Stimulated activated naive B cell treated with anti-CD40 and anti-IgM and Interleukin-4, amounts not matched to agents 10 μg/mL and 1 μg/mL and 100 μg/mL, for 72 hours (primary cell): Measurements from ENCODE around the gene TCF25.
"Not testable (repeated sequence)": the region's sequence is repeated elsewhere in the genome, so short reads cannot be mapped to it uniquely, and the experiment has no call there.

ENCODE experiments used
- ATAC-seq, 2 donors: fragments of 150-1000 bp; cut with Tn5 transposase; replicated peaks; 2 replicates each; pipeline ENCODE4 v1.10.0; 2021; ENCODE audit warnings: moderate library complexity in 1 of 2
- DNase-seq: peaks from one replicate; pipeline ENCODE4 v3.0.0; 2021
- H3K27ac Mint-ChIP-seq: one replicate; pipeline ENCODE4 v1.8.0; 2022; ENCODE audit warnings: mild to moderate bottlenecking, mixed read lengths
- H3K27me3 Mint-ChIP-seq, 2 donors: one replicate each; pipeline ENCODE4 v1.8.0; 2022; ENCODE audit warnings: mixed read lengths in 2 of 2
- H3K36me3 Mint-ChIP-seq, 2 donors: one replicate each; pipeline ENCODE4 v1.8.0; 2022; ENCODE audit warnings: mixed read lengths in 2 of 2, mild to moderate bottlenecking in 1 of 2
- H3K4me1 Mint-ChIP-seq, 2 donors: one replicate each; pipeline ENCODE4 v1.8.0; 2022; ENCODE audit warnings: mixed read lengths in 2 of 2, mild to moderate bottlenecking in 1 of 2
- H3K4me3 Mint-ChIP-seq, 2 donors: one replicate each; pipeline ENCODE4 v1.8.0; 2022; ENCODE audit warnings: mild to moderate bottlenecking in 2 of 2, mixed read lengths in 2 of 2, moderate library complexity in 1 of 2
- H3K9me3 Mint-ChIP-seq, 2 donors: one replicate each; pipeline ENCODE4 v1.8.0; 2022; ENCODE audit warnings: mixed read lengths in 2 of 2, mild to moderate bottlenecking in 1 of 2

TCF25 gene

DNA sequence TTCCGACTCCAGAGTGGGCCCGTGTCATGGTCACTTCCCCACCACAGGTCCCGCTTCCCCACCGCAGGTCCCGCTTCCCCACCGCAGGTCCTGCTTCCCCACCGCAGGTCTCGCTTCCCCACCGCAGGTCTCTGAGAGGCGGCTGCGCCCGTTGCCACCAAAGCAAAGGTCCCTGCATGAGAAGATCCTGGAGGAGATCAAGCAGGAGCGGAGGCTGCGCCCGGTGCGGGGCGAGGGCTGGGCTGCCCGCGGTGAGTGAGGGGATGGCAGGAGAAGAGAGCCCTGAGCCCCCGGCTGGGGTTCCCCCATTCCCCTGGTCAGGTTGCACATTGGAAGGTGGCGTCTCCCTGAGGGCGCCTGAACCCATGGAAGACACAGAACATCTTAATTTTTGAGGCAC lies 17.4 kb upstream of the TCF25 start:
- Mint-ChIP-seq H3K9me3 (no peaks in the 10 kb centered on the region), H3K4me1 (peaks cover 2 to 7% of the 10 kb centered on the region in 2 donors)

DNA sequence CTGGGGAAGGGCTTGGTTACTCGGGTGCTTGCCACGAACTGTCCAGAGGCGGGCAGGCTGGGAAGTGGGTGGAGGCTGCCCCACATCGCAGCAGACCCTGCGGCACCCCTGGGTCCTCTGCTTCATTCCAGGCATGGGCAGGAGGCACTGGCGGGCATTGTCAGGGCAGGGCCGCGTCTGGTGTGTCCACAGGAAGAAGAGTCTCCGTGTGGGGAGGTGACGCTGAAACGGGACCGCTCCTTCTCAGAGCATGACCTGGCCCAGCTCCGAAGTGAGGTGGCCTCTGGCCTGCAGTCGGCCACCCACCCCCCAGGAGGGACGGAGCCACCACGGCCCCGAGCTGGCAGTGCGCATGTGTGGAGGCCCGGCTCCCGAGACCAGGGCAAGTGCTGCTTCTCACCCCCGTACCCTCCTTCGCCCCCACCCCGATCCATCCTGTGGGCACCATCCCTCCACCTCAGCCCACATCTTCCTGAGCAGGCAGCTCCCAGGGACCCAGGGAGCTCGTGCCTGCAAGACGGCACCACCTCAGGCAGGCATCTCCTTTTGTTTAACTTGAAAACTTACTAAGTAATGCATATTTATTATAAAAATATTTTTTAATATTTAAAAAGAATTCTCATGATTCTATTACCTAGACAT lies 14.3 kb upstream of the TCF25 start:
- peaks cover 0 to 8% of the 10 kb centered on the region in 2 donors for H3K27me3 Mint-ChIP-seq
- H3K4me3 Mint-ChIP-seq, result no peak overlapping the region
- no peak for ATAC-seq
- no peak overlapping the region for H3K27ac Mint-ChIP-seq
- DNase-seq, result no peak
- peaks cover 0 to 1% of the 10 kb centered on the region in 2 donors for H3K36me3 Mint-ChIP-seq
- H3K9me3 Mint-ChIP-seq, result no peaks in the 10 kb centered on the region
- H3K4me1 Mint-ChIP-seq, result peaks cover 17 to 26% of the 10 kb centered on the region in 2 donors

More for the DNA sequence above, 17.4 kb upstream of the TCF25 start:
- H3K27me3 Mint-ChIP-seq, result peaks cover 0 to 13% of the 10 kb centered on the region in 2 donors
- peaks cover 0 to 1% of the 10 kb centered on the region in 2 donors for H3K36me3 Mint-ChIP-seq
- no peak for ATAC-seq
- no peak for DNase-seq
- no peak overlapping the region for H3K27ac Mint-ChIP-seq
- no peak overlapping the region for H3K4me3 Mint-ChIP-seq

DNA sequence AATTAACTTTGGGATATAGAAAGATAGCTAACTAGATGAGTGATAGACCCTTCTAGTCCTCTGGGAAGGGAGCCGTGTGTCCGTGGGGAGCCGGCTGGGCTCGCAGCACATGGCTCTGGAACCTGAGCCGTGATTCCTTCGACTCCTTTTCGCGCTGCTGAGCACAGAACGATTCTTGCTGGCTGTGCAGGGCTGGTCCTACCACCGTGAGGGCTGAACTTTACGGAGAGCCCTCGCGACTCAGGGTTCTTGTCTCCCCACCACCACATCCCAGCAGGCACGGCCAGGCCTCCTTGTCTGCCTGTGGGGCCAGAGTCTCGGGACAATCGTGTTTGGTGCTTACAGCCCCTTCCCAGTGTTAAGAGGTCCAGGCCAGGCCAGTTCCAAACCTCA lies 13.8 kb upstream of the TCF25 start:
- no peak for ATAC-seq
- peaks cover 20 to 31% of the 10 kb centered on the region in 2 donors for H3K4me1 Mint-ChIP-seq
- no peaks in the 10 kb centered on the region for H3K9me3 Mint-ChIP-seq
- H3K4me3 Mint-ChIP-seq, result no peak overlapping the region
- no peak for DNase-seq
- peak overlapping the region; percentile 37 for H3K27ac Mint-ChIP-seq
- H3K36me3 Mint-ChIP-seq, result peaks cover 0 to 1% of the 10 kb centered on the region in 2 donors
- H3K27me3 Mint-ChIP-seq, result peaks cover 0 to 8% of the 10 kb centered on the region in 2 donors

DNA sequence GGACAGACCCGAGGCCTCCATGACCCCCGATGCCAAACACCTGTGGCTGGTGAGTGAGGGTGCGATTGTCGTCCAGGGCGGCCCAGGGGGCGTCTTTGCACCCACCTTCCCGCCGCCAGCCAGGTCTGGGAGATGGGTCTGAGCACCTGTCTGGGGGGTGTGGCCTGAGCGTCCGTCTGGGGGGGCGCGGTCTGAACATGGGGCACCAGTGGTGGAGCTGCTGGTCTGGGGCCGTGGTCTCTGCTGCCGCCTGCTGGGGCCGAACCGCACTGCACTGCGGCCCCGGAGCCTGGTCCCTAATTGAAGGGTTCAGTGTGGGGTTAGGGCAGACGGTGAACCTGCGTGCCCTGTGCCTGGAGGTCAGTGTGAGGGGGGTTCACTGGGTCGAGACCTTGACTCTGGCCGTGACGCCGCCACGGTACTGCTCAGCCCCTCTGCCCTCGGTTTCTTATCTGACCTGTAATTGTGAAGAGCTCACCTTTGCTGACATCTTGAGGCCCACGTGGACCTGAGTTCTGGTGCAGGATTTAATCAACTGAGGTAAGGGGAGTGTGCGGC lies 12.6 kb upstream of the TCF25 start:
- peak overlapping the region; percentile 62 for H3K27ac Mint-ChIP-seq
- no peak overlapping the region for H3K4me3 Mint-ChIP-seq
- no peaks in the 10 kb centered on the region for H3K9me3 Mint-ChIP-seq
- peaks cover 22 to 34% of the 10 kb centered on the region in 2 donors for H3K4me1 Mint-ChIP-seq
- peaks cover 0 to 1% of the 10 kb centered on the region in 2 donors for H3K36me3 Mint-ChIP-seq
- peak; percentile 84 to 85 for ATAC-seq
- peaks cover 0 to 8% of the 10 kb centered on the region in 2 donors for H3K27me3 Mint-ChIP-seq
- peak; percentile 69 for DNase-seq

DNA sequence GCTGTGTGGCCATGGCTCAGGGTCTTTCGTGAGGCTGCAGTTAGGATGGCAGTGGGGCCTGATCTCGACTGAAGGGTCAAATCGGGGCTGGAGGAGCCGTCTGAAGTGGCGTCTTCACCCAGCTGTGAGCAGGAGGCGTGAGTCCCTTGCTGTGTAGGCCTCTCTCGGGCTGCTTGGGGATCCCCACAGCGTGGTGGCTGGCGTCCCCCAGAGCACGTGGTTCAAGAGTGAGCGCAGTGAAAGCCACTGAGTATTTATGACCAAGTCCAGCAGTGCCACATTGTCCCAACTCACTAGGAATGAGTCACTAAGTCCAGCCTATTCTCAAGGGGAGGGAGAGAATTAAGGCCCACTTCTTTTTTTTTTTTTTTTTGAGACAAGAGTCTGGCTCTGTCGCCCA lies 11.7 kb upstream of the TCF25 start:
- Mint-ChIP-seq H3K4me3 (no peak overlapping the region), H3K36me3 (peaks cover 0 to 2% of the 10 kb centered on the region in 2 donors)
- no peak for DNase-seq

DNA sequence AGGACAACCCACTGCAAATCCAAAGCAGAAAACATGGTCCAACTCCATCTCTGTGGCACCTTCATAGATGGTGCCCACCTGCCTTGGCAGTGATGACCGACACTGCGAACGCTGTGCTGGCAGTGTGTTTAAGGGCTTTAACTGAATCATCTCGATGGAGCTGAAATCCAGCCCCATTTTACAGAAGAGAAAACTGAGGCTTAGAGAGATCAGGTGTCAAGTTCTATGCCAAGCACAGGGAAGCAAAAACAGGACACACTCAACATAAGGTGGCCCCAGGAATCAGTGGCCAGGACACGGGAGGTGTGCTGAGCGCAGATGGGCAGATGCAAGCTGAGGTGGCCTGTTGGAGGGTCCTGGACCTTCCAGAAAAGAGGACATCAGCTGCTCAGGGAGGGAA lies 10.7 kb upstream of the TCF25 start:
- peaks cover 0 to 3% of the 10 kb centered on the region in 2 donors for H3K36me3 Mint-ChIP-seq
- H3K9me3 Mint-ChIP-seq, result no peaks in the 10 kb centered on the region
- ATAC-seq (no peak), DNase-seq (no peak)
- peaks cover 22 to 34% of the 10 kb centered on the region in 2 donors for H3K4me1 Mint-ChIP-seq
- H3K4me3 Mint-ChIP-seq, result no peak overlapping the region
- H3K27ac Mint-ChIP-seq, result no peak overlapping the region
- peaks cover 0 to 8% of the 10 kb centered on the region in 2 donors for H3K27me3 Mint-ChIP-seq

More for the DNA sequence above, 11.7 kb upstream of the TCF25 start:
- Mint-ChIP-seq H3K27me3 (peaks cover 0 to 8% of the 10 kb centered on the region in 2 donors), H3K9me3 (no peaks in the 10 kb centered on the region), H3K4me1 (peaks cover 22 to 34% of the 10 kb centered on the region in 2 donors), H3K27ac (no peak overlapping the region)
- no peak for ATAC-seq

DNA sequence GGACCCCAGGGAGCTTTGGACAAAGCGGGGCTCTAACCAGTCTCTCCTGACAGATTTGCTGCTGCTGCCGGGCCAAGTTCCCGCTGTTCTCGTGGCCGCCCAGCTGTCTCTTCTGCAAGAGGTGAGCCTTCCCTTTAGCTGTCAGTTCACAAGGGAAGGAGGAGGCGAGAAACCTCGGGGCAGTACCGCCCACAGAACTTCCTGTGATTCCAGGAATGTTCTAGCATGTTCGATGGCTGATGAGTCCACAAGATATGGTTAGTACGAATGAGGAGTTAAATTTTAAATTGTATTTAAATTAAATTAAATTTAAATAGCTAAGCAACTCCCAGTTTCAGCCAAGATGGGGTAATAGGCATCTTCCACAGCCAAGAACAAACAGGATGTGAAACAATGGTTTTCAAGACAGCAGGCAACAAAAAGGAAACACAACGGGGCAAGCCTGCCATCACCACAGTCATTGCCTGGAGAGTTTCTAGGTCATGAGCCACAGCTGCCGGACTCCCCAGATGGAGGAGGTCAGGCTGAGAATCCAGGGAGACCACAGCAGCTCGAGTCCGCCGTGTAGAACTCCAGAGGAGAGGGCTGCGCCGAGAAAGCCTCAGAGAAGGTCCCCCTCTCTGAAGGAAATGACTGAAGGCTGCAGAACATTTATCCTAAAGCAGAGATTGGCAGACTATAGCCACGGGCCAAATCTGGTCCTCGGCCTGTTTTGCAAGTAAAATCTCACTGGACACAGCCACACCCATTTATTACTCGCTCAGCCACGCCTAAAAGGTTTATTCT lies 9.5 kb upstream of the TCF25 start:
- Mint-ChIP-seq H3K4me1 (peaks cover 22 to 34% of the 10 kb centered on the region in 2 donors), H3K4me3 (peak overlapping the region; percentile 45 to 60), H3K27ac (peak overlapping the region; percentile 73), H3K9me3 (no peaks in the 10 kb centered on the region), H3K36me3 (peaks cover 0 to 2% of the 10 kb centered on the region in 2 donors), H3K27me3 (peaks cover 0 to 8% of the 10 kb centered on the region in 2 donors)
- peak; percentile 81 to 84 for ATAC-seq
- DNase-seq, result no peak

DNA sequence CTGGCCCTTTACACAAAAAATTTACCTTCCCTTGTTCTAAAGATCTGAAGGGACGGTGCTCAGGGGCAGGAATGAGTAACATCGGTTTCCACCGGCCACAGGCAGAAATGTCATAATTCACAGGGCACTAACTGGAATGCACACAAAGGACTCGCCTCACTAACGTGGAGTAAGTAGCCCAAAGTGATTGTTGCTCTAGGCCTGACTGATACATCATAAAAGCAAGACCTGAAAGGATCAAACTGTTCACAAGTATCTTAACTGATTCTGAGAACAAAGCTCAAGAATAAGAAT lies 8.9 kb upstream of the TCF25 start:
- no peak overlapping the region for H3K27ac Mint-ChIP-seq
- peaks cover 22 to 34% of the 10 kb centered on the region in 2 donors for H3K4me1 Mint-ChIP-seq
- H3K27me3 Mint-ChIP-seq, result peaks cover 0 to 8% of the 10 kb centered on the region in 2 donors
- no peak overlapping the region for H3K4me3 Mint-ChIP-seq
- peaks cover 1 to 3% of the 10 kb centered on the region in 2 donors for H3K36me3 Mint-ChIP-seq
- no peaks in the 10 kb centered on the region for H3K9me3 Mint-ChIP-seq
- DNase-seq, result no peak
- peak; percentile 4 to 22 for ATAC-seq

DNA sequence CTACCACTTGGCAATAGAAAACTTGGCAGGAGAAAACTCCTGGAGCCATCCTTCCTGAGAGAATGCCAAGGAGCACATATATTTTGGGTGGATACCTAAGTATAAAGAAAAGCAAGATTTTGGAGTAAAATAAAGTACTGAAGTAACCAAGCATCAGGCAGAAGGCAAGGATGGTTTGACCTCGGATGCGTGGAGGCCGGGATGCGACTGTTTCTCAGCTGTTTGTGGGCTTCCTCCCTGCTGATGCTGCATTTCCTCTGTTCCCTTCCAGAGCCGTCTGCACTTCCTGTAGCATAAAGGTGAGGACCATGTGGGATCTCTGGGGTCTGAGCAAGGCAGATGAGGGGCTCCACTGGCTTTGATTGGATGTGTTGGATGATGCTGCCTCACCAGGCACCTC lies 5.5 kb upstream of the TCF25 start:
- H3K4me1 Mint-ChIP-seq, result peaks cover 19 to 26% of the 10 kb centered on the region in 2 donors
- ATAC-seq (no peak), DNase-seq (no peak)
- peaks cover 5% of the 10 kb centered on the region in 2 donors for H3K36me3 Mint-ChIP-seq
- no peak overlapping the region for H3K4me3 Mint-ChIP-seq
- H3K27me3 Mint-ChIP-seq, result no peaks in the 10 kb centered on the region
- no peaks in the 10 kb centered on the region for H3K9me3 Mint-ChIP-seq
- no peak overlapping the region for H3K27ac Mint-ChIP-seq

DNA sequence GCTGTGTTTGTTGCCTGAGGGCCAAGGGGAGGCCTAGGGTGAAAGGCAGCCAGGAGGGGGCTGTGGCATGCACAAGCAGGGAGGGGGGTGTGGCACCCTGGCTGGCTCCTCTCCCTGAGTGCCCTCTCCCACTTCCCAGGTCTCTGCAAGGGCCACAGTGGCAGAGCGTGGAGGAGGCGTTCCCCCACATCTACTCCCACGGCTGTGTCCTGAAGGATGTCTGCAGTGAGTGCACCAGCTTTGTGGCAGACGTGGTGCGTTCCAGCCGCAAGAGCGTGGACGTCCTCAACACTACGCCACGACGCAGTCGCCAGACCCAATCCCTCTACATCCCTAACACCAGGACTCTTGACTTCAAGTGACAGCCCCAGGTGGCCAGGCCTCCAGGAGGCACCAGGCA lies 3.5 kb upstream of the TCF25 start:
- Mint-ChIP-seq H3K27me3 (no peaks in the 10 kb centered on the region), H3K36me3 (peaks cover 5 to 9% of the 10 kb centered on the region in 2 donors), H3K9me3 (no peaks in the 10 kb centered on the region), H3K27ac (no peak overlapping the region), H3K4me3 (no peak overlapping the region), H3K4me1 (peaks cover 5 to 13% of the 10 kb centered on the region in 2 donors)
- no peak for ATAC-seq
- no peak for DNase-seq

DNA sequence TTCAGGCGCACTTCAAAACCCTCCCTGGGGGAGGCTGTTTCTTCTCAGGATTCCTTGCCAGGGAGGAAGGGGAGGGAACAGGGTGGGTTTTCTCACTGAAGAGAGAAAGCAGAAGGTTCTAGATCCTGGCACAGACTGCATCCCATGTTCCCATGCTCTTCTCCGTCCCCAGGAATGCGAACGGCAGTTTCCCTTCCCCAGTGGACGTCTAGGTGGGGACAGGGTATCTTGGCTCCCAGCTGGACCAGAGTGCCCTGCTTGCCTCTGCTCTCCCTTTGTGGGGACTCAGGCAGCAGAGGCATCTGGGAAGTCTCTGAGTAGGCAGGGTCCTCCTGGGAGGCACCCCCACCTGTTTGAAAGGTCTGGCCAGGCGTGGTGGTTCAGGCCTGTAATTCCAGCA lies 3.0 kb upstream of the TCF25 start:
- ATAC-seq (no peak), DNase-seq (no peak)
- Mint-ChIP-seq H3K4me1 (peaks cover 7 to 19% of the 10 kb centered on the region in 2 donors), H3K4me3 (no peak overlapping the region), H3K36me3 (peaks cover 10 to 13% of the 10 kb centered on the region in 2 donors), H3K9me3 (no peaks in the 10 kb centered on the region), H3K27me3 (no peaks in the 10 kb centered on the region), H3K27ac (no peak overlapping the region)

DNA sequence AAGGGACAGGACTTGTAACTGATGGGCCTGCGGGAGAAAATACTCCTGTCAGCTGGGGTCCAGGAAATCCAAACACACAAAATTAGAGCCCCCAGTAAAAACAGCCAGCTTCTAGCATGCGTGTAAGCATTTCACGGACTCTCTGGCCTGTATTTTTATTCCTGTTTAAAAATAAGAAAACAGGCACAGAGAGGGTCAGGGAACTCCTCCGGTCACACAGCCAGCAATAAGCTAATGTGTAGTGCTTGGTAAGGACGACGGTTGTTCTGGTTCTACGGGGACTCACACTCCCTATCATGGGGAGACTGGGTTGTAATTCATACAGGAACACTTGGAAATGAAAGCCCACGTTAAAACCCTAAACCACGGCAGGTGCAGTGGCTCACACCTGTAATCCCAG lies 1.5 kb upstream of the TCF25 start:
- Mint-ChIP-seq H3K27me3 (no peaks in the 10 kb centered on the region), H3K9me3 (no peaks in the 10 kb centered on the region), H3K36me3 (peaks cover 10 to 12% of the 10 kb centered on the region in 2 donors), H3K4me3 (peak overlapping the region in 1 of 2 donors; percentile 97), H3K4me1 (peaks cover 7 to 19% of the 10 kb centered on the region in 2 donors), H3K27ac (no peak overlapping the region)
- ATAC-seq (no peak), DNase-seq (no peak)

DNA sequence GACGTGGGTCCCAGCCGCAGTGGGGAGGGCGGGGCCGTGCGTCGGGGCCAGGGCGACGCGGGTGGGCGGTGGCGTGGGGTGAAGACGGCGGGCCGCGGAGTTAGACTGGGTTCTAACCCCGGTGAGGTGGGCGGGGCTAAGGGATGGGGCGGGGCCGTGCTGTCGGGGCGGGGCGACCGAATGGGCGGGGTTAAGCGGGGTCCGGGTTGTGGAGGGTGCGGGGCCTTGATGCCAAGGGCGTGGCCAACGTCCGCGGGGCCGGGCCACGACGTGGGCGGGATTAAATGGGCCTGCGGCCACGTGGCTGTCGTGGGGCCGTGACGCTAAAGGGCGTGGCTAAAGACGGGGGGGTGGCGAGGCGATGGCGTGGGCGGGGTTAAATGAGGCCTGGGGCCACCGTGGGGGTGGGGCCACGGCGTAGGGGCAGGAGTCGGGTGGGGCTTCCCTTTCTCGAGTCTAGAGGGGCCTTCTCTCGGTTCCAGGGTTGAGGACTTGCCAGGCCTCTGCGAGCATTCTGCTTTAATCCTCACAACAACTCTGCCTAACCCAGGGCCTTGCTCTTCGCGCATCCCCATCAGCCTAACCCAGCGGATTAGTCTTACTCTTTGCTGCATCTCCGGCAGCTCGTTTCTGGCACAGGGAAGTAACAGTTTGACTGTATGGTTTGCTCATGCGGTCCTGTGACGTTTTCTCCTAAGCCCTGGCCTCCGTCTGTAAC lies 739 bp downstream of the TCF25 start:
- Mint-ChIP-seq H3K9me3 (no peaks in the 10 kb centered on the region), H3K36me3 (peaks cover 19 to 21% of the 10 kb centered on the region in 2 donors), H3K4me1 (peaks cover 8 to 25% of the 10 kb centered on the region in 2 donors), H3K27ac (peak overlapping the region; percentile 99), H3K4me3 (peak overlapping the region; percentile 90 to 97), H3K27me3 (no peaks in the 10 kb centered on the region)
- peak; percentile 96 for DNase-seq
- peak; percentile 77 to 79 for ATAC-seq

DNA sequence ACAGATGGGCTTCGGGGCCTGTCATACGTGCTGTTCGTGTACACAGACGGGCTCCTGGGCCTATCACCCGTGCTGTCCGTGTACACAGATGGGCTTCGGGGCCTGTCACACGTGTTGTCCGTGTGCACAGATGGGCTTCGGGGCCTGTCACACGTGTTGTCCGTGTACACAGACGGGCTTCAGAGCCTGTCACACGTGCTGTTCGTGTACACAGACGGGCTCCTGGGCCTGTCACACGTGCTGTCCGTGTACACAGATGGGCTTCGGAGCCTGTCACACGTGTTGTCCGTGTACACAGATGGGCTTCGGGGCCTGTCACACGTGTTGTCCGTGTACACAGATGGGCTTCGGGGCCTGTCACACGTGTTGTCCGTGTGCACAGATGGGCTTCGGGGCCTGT lies 5.7 kb downstream of the TCF25 start:
- DNase-seq, H3K27ac Mint-ChIP-seq, H3K4me3 Mint-ChIP-seq, ATAC-seq, H3K27me3 Mint-ChIP-seq, H3K9me3 Mint-ChIP-seq: not testable (repeated sequence)
- H3K36me3 Mint-ChIP-seq, result peaks cover 32 to 36% of the 10 kb centered on the region in 2 donors
- H3K4me1 Mint-ChIP-seq, result peaks cover 13 to 22% of the 10 kb centered on the region in 2 donors
